Endodermal cell (in vitro differentiated cells): Measurements from ENCODE around the gene STK35. TPM values are rescaled to one million over a fixed set of nuclear protein-coding genes. Genes with fewer than 3 reads are reported as not detected.

ENCODE experiments used
- DNase-seq: peaks from one replicate; pipeline ENCODE4 v3.0.0-alpha.2; 2017
- H3K27ac ChIP-seq: 2 replicates; pipeline ENCODE4 v1.5.1; 2013; ENCODE audit warnings: mild to moderate bottlenecking, low read depth, low read length, moderate library complexity
- H3K27me3 ChIP-seq: 2 replicates; pipeline ENCODE4 v1.6.1; 2013; ENCODE audit warnings: mild to moderate bottlenecking, low read length, moderate library complexity; ENCODE audit not compliant: insufficient read depth, control insufficient read depth, poor library complexity, severe bottlenecking
- H3K36me3 ChIP-seq: 2 replicates; pipeline ENCODE4 v1.7.0; 2013; ENCODE audit warnings: mild to moderate bottlenecking, low read length, moderate library complexity; ENCODE audit not compliant: control insufficient read depth, insufficient read depth
- H3K4me1 ChIP-seq: one replicate; pipeline ENCODE4 v1.7.0; 2013; ENCODE audit warnings: low read length; ENCODE audit not compliant: control insufficient read depth, insufficient read depth
- H3K4me3 ChIP-seq: 2 replicates; pipeline ENCODE4 v1.5.1; 2013; ENCODE audit warnings: mild to moderate bottlenecking, low read length, moderate library complexity
- H3K9ac ChIP-seq: 2 replicates; pipeline ENCODE4 v1.6.1; 2013; ENCODE audit warnings: mild to moderate bottlenecking, low read length, moderate library complexity; ENCODE audit not compliant: poor library complexity, severe bottlenecking; ENCODE audit errors: extremely low read depth
- H3K9me3 ChIP-seq: 2 replicates; pipeline ENCODE4 v1.6.1; 2013; ENCODE audit warnings: mild to moderate bottlenecking, low read length, moderate library complexity; ENCODE audit not compliant: control insufficient read depth
- H3K27ac Mint-ChIP-seq: 2 replicates; pipeline ENCODE4 v1.8.0; 2020; ENCODE audit warnings: mixed read lengths
- H3K27me3 Mint-ChIP-seq: 2 replicates; pipeline ENCODE4 v1.8.0; 2021; ENCODE audit warnings: mild to moderate bottlenecking, mixed read lengths; ENCODE audit not compliant: insufficient read depth
- H3K36me3 Mint-ChIP-seq: 2 replicates; pipeline ENCODE4 v1.8.0; 2020; ENCODE audit warnings: low read depth, mixed read lengths
- H3K4me1 Mint-ChIP-seq: 2 replicates; pipeline ENCODE4 v1.8.0; 2020; ENCODE audit warnings: mixed read lengths
- H3K4me3 Mint-ChIP-seq: 2 replicates; pipeline ENCODE4 v1.8.0; 2020; ENCODE audit warnings: mild to moderate bottlenecking, moderate library complexity, mixed read lengths
- H3K9me3 Mint-ChIP-seq: 2 replicates; pipeline ENCODE4 v1.8.0; 2020; ENCODE audit warnings: mild to moderate bottlenecking, mixed read lengths
- CTCF ChIP-seq: fragments of 200-600 bp; sonication (generic); conservative IDR thresholded peaks from 2 replicates; pipeline ENCODE4 v1.5.0; 2021; ENCODE audit warnings: antibody characterized with exemption, mild to moderate bottlenecking
- WGBS, 2 experiments: methylation state at CpG; one replicate each; pipeline versions ENCODE4 v1.1.5 to v1.1.7; 2013; ENCODE audit warnings: missing lambda C conversion rate in 2 of 2, mixed read lengths in 1 of 2; ENCODE audit not compliant: insufficient coverage in 1 of 2, insufficient read length in 1 of 2; 5-methylcytosine and 5-hydroxymethylcytosine counted together
- total RNA-seq, 2 donors: library from RNA; stranded (reverse); fragmentation: NEBNext Ultra II Directional in 1 of 2; extraction: Animal tissue kit (Norgen Biotek cat#: 25700) in 1 of 2; gene quantifications; 2 replicates in 1 of 2; 3 replicates in 1 of 2; pipeline ENCODE4 v1.2.1, GENCODE V29; 2021

STK35 gene
- total RNA-seq, 2 donors from 2014 or later: 44.0 to 46.3 TPM

- Mint-ChIP-seq H3K27me3 (peaks cover 19% of the 10 kb centered on the region), H3K36me3 (no peaks in the 10 kb centered on the region), H3K4me3 (no peak overlapping the region), H3K9me3 (no peaks in the 10 kb centered on the region), H3K27ac (no peak overlapping the region), H3K4me1 (peaks cover 2% of the 10 kb centered on the region)
- no peaks in the 10 kb centered on the region for H3K36me3 ChIP-seq
- no peak overlapping the region for H3K9ac ChIP-seq
- peak; percentile 97 for TF ChIP-seq CTCF
- H3K9me3 ChIP-seq: no peaks in the 10 kb centered on the region
- H3K27ac ChIP-seq: no peak overlapping the region
- WGBS, 2 experiments: 19 to 29% methylated on average over 11 to 15 of the region's 17 CpGs
- no peak overlapping the region for H3K4me3 ChIP-seq
- H3K27me3 ChIP-seq: peaks cover 20% of the 10 kb centered on the region
- no peaks in the 10 kb centered on the region for H3K4me1 ChIP-seq
- peak; percentile 88 for DNase-seq
Measured at GRCh38 chr20:2172305-2173175, 70.9 kb downstream of the STK35 start.

GRCh38 chr20:2173186-2173585 lies 71.6 kb downstream of the STK35 start:
- H3K4me1 Mint-ChIP-seq: peaks cover 2% of the 10 kb centered on the region
- Histone ChIP-seq H3K4me3 (no peak overlapping the region), H3K4me1 (no peaks in the 10 kb centered on the region), H3K27me3 (peaks cover 20% of the 10 kb centered on the region), H3K9me3 (no peaks in the 10 kb centered on the region), H3K36me3 (no peaks in the 10 kb centered on the region), H3K9ac (no peak overlapping the region), H3K27ac (no peak overlapping the region)
- no peak for TF ChIP-seq CTCF
- H3K9me3 Mint-ChIP-seq: no peaks in the 10 kb centered on the region
- DNase-seq: no peak
- 40 to 70% methylated on average over 1 to 6 of the region's 6 CpGs for WGBS, 2 experiments
- no peak overlapping the region for H3K27ac Mint-ChIP-seq
- peaks cover 19% of the 10 kb centered on the region for H3K27me3 Mint-ChIP-seq
- no peak overlapping the region for H3K4me3 Mint-ChIP-seq
- H3K36me3 Mint-ChIP-seq: no peaks in the 10 kb centered on the region

GRCh38 chr20:2174067-2174466 lies 72.4 kb downstream of the STK35 start:
- Mint-ChIP-seq H3K27ac (no peak overlapping the region), H3K4me1 (peaks cover 2% of the 10 kb centered on the region), H3K27me3 (peaks cover 19% of the 10 kb centered on the region), H3K36me3 (no peaks in the 10 kb centered on the region), H3K9me3 (no peaks in the 10 kb centered on the region), H3K4me3 (no peak overlapping the region)
- TF ChIP-seq CTCF: no peak
- DNase-seq: no peak
- H3K4me3 ChIP-seq: no peak overlapping the region
- no peaks in the 10 kb centered on the region for H3K9me3 ChIP-seq
- peaks cover 20% of the 10 kb centered on the region for H3K27me3 ChIP-seq
- no peaks in the 10 kb centered on the region for H3K4me1 ChIP-seq
- no peaks in the 10 kb centered on the region for H3K36me3 ChIP-seq
- no peak overlapping the region for H3K27ac ChIP-seq
- no peak overlapping the region for H3K9ac ChIP-seq
- WGBS, 2 experiments: 90 to 94% methylated on average over 3 of the region's 3 CpGs
